Right ventricle myocardium inferior (tissue), 1 donor: Measurements from ENCODE around the gene GPC3. TPM values are rescaled to one million over a fixed set of nuclear protein-coding genes. Genes with fewer than 3 reads are reported as not detected.

Experiments used
- ATAC-seq: fragments of 200-7000 bp; cut with Tn5 transposase; one replicate; pipeline ENCODE4 v1.9.1; 2020; ENCODE audit warnings: mild to moderate bottlenecking, moderate library complexity
- DNase-seq: peaks from one replicate; pipeline ENCODE4 v3.0.0; 2021; ENCODE audit errors: missing footprints
- intact Hi-C: fragments of 100-400 bp; cut with DNase I; formaldehyde crosslinking; loops from one replicate; pipeline ENCODE4 v1.11.0; 2022
- total RNA-seq: library from RNA; stranded (reverse); fragmentation: NEBNext Ultra II Directional; extraction: Animal tissue kit (Norgen Biotek cat#: 25700); gene quantifications from one replicate; pipeline ENCODE4 v1.2.1, GENCODE V29; 2021
- donor health status: DM: no; HTN: yes; CAD: no; lungs with severe emphysema.

GPC3 gene
- total RNA-seq, 1 donor from 2014 or later = 8.5 TPM

- intact Hi-C loops = no loop called here
- ATAC-seq = no peak
- no peak for DNase-seq
Observed at GRCh38 chrX:133836561-133836960, 148.8 kb downstream of the GPC3 start.

DNA sequence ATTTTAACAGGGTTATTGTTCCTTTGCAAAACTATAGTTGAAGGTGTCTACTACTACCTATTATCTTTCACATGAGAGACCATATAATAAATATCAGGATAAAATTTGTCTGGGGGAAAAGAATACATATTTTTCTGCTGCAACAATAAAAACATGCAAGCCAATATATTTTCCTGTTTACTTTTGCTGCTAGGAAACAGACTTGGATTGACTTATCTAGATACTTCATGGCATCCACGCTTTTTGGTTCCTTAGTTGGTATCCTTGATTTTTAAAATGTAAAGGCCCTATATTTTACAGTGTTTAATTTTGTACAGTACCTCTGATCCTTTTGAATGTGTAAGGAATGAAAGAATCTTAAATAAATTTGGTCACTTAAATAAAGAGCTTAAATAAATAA lies 150.6 kb downstream of the GPC3 start:
- intact Hi-C loops = no loop called here
- ATAC-seq (no peak), DNase-seq (no peak)

GRCh38 chrX:133819546-133819945 lies 165.8 kb downstream of the GPC3 start:
- ATAC-seq = no peak
- no peak for DNase-seq
- intact Hi-C loops = no loop called here

DNA sequence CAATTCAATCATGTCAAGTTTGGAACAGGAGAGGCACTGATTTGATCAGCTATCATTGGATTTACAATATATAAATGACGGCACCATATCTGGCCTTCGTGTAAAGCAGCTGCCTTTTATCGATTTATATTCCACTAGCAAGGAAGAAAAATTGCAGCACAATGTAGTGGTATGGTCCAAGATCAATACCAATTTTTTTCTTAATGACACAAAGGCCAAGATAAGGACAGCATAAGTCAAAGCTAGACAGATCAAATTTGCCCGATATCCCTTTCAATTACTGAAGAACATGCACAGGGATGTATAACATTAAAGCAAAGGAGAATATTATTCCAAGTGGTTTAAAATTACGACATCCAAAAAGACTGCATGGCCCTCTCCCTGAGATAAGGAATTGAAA lies 167.4 kb downstream of the GPC3 start:
- intact Hi-C loops = no loop called here
- no peak for ATAC-seq
- DNase-seq = no peak

DNA sequence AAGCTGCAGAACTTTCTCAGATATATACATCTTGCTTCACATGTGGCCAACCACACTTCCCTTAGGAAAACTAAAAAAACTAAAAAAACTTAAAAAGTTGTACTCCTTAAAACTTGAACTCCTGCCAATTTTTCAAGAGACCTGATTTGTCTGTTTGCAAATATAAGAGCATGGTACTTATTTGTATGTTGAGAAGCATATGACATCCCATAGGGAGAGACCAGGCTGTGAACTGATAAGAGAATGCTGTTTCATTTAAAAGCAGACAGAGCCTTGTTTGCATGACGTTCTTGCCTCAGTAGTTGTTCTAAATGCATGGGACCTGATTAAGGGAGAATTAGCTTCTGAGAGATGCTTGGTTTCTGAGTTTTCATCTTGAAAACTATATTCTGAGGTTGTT lies 169.9 kb downstream of the GPC3 start:
- no peak for ATAC-seq
- no peak for DNase-seq
- intact Hi-C loops = no loop called here

- no peak for ATAC-seq
- intact Hi-C loops = no loop called here
- no peak for DNase-seq
Observed at GRCh38 chrX:133813971-133814370, 171.4 kb downstream of the GPC3 start.

DNA sequence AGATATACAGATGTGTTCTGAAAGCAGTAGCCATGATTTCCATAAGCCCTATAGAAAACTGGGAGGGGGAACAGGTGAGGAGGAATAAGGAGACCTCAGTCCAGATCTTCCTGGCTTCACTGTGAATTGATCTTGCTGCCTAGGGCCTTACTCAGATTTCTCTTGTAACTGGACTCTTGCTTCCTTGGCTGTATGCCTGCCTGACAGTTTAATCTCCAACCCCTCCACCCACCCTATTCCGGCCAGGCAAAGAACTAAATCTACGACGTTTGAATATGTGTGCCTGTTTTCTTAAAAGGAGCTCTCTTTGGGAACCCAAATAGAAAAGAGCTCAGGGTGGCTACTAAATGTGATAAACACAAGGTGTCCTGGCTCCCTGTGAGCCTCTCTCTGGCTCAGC lies 173.0 kb downstream of the GPC3 start:
- no peak for ATAC-seq
- DNase-seq = no peak
- intact Hi-C loops = no loop called here

DNA sequence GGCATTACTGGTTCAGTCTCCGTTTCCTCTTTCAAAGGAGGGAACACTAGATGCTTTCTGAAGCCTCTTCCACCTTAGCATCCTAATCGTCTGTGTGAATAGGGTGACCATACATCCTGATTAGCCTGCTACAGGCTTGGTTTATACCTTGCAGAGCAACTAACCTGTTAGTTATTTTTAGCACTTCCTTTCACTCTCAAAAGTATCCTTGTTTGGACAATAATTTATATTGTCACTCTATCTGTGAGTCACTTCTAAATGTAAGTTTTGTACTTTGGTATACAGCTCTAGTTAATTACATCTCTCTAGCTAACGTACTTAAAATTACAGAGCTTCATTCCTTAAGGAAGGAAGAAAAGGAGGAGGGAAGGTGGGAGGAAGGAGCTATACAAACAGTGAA lies 174.5 kb downstream of the GPC3 start:
- intact Hi-C loops = no loop called here
- no peak for ATAC-seq
- no peak for DNase-seq

DNA sequence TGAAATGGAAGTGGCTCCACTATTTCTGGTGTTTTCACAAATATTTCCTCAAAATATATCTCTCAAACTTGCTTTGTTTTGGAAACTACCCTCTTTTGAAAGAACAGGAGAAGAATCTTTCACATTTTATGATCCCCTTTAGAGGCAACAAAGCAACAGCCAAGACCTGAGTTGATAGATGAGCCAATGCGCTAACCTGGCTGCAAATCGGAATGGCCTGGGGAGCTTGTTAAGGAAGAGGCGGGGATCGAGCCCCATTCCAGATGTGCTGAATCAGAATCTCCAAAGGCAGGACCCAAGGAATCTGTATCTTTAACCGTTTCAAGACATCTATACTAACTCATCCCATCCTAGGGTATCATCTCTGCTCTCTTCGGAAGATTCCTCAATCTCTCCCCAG lies 181.3 kb downstream of the GPC3 start:
- intact Hi-C loops = no loop called here
- DNase-seq (no peak), ATAC-seq (no peak)

- intact Hi-C loops = loop anchor here (10.0 kb wide), 2 partner anchors 229 to 599 kb away; no protein-coding TSS in a partner anchor
- no peak for ATAC-seq
- DNase-seq = no peak
Observed at GRCh38 chrX:133796282-133796681, 189.1 kb downstream of the GPC3 start.

GRCh38 chrX:133794126-133794525 lies 191.3 kb downstream of the GPC3 start:
- intact Hi-C loops = loop anchor here (5.0 to 10.0 kb wide), 3 partner anchors 128 to 601 kb away; no protein-coding TSS in a partner anchor
- DNase-seq (no peak), ATAC-seq (no peak)

GRCh38 chrX:133793626-133794025 lies 191.8 kb downstream of the GPC3 start:
- DNase-seq (no peak), ATAC-seq (no peak)
- intact Hi-C loops = loop anchor here (5.0 to 10.0 kb wide), 3 partner anchors 129 to 601 kb away; no protein-coding TSS in a partner anchor

- ATAC-seq (peak; percentile 81), DNase-seq (peak; percentile 73)
Observed at GRCh38 chrX:133792198-133792953, 193.0 kb downstream of the GPC3 start.

DNA sequence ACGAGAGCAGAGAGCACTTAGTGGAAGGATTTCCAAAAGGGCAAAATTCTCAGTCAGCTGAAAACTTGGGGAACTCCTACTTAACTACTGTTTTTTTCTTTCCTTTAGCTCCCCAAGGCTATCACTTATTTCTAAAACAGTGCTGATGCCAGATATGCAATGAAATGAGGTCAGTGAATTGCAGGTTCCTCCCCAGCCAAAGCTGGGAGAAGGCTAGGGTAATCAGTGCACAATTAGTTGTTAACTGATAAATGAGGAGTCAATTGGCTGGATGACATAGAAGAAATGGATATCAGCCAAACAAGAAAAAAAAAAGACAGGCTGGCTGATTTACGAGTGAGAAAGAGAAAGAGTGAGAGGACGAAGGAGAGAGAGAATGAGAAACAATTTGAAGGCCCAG lies 195.6 kb downstream of the GPC3 start:
- ATAC-seq (no peak), DNase-seq (no peak)
- intact Hi-C loops = loop anchor here (5.0 to 10.0 kb wide), 3 partner anchors 132 to 605 kb away; no protein-coding TSS in a partner anchor

More at GRCh38 chrX:133792198-133792953, 193.0 kb downstream of the GPC3 start:
- intact Hi-C loops = loop anchor here (5.0 to 10.0 kb wide), 3 partner anchors 130 to 602 kb away; no protein-coding TSS in a partner anchor

DNA sequence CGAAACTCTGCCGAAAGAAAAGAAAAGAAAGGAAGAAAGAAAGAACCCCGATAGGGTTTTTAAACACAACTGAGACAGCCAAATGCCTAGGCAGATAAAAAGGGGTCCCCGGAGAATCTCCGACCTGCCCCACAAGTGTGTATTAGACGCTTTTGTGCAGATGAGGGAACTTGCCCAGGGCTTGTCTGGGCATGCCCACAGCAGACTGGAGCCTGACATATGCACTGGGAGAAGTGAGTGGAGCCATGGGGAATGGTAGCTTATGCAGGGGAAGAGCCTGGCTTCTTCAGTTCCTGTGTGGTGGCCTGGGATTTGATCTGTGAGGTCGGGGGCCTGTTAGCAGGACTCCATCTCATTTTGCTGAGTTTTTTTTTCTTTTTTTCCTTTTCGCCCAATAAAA lies 199.0 kb downstream of the GPC3 start:
- ATAC-seq (no peak), DNase-seq (no peak)
- intact Hi-C loops = no loop called here

GRCh38 chrX:133783274-133783673 lies 202.1 kb downstream of the GPC3 start:
- intact Hi-C loops = no loop called here
- DNase-seq (no peak), ATAC-seq (no peak)

DNA sequence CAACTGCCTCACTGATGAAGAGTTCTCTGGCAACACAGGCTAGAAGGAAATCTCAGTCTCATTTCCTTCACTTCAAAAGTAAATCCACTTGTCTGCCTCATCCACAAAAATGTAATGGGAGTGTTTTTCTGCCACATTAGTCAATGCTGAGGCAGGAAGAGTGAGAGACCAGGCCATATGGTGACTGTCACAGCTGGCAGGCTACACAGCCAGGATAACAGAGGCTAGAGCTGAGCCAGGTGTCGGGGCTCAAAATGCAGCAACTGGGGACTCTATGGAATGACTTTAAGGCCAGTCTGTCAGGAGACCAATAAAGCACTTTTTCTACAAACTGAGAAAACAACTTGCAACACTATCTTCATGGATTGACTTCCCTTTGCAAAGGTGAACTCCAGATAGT lies 204.2 kb downstream of the GPC3 start:
- ATAC-seq = no peak
- intact Hi-C loops = no loop called here
- DNase-seq = no peak

DNA sequence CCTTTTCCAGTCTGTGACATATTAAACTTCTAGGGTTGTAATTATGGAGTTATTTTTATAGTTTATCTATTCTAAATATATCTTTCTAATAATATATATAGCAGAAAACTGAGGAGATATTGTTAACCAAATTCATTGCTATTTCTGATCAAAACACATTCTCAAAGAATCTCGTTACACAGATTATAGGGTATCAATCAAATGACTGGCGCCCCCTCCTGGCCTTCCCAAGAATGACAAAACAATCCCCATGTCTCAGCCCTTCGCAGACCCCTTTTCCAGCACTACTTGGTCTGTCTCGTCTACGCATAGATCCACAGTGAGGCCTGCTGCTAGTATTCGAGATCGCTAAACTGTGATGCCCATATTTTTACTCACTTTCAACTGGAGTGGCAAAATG lies 209.3 kb downstream of the GPC3 start:
- ATAC-seq (no peak), DNase-seq (no peak)
- intact Hi-C loops = no loop called here

DNA sequence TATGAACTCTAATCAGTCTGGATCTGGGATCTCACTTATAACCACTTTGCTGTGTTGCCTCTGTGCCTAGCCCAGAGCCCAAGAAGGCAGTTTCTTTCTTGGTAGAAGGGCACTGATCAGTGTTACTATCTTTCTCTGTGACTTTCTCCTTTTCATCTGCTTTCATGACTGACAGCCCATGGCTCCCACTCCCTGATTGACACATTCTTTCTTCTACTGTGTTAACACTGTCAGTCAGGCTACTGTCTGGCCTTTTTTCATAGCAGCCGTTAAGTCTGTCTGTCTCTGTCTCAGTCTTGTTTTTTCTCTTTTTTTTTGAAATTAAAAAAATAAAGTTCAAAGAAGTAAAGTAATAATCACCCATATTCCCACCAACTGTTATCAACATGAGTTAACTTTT lies 210.6 kb downstream of the GPC3 start:
- no peak for ATAC-seq
- intact Hi-C loops = no loop called here

GRCh38 chrX:133771086-133771646 lies 214.2 kb downstream of the GPC3 start:
- intact Hi-C loops = no loop called here
- no peak for ATAC-seq
- DNase-seq = no peak

More for the DNA sequence above, 210.6 kb downstream of the GPC3 start:
- no peak for DNase-seq
